ENCODE data around the gene LY6G6C.

DNA sequence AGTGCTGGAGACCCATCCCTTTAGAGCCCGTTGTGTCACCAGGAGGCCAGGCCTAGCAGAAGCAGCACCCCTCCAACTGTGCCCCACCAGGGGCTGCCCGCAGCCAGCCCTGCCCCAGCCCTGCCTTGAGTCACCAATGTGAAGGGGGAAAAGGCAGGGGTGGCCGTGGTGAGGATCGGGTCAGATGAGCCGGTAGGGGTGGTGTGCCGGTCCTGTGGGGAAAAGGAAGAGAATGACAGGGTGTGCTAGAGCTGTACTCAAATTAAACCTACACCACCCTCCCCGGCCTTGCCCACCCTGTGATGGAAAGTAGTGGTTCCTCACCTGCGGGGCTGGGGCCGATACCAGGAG, 44.0 kb upstream of the LY6G6C start:
- TF ChIP-seq, protein P1, sequence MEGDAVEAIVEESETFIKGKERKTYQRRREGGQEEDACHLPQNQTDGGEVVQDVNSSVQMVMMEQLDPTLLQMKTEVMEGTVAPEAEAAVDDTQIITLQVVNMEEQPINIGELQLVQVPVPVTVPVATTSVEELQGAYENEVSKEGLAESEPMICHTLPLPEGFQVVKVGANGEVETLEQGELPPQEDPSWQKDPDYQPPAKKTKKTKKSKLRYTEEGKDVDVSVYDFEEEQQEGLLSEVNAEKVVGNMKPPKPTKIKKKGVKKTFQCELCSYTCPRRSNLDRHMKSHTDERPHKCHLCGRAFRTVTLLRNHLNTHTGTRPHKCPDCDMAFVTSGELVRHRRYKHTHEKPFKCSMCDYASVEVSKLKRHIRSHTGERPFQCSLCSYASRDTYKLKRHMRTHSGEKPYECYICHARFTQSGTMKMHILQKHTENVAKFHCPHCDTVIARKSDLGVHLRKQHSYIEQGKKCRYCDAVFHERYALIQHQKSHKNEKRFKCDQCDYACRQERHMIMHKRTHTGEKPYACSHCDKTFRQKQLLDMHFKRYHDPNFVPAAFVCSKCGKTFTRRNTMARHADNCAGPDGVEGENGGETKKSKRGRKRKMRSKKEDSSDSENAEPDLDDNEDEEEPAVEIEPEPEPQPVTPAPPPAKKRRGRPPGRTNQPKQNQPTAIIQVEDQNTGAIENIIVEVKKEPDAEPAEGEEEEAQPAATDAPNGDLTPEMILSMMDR (conservative IDR thresholded peaks at IDR 0.05 in 1 of 2, IDR thresholded peaks at IDR 0.05 in 1 of 2; ENCODE audit: extremely low read depth in 1 of 2, insufficient read depth in 1 of 2, low read depth in 1 of 2, low read length in 2 of 2), result no peak
- no peak for TF ChIP-seq EZH2 (IDR thresholded peaks at IDR 0.05; ENCODE audit: borderline replicate concordance, low read length)
